ENCODE data around the gene FHL2.

FHL2 gene

DNA sequence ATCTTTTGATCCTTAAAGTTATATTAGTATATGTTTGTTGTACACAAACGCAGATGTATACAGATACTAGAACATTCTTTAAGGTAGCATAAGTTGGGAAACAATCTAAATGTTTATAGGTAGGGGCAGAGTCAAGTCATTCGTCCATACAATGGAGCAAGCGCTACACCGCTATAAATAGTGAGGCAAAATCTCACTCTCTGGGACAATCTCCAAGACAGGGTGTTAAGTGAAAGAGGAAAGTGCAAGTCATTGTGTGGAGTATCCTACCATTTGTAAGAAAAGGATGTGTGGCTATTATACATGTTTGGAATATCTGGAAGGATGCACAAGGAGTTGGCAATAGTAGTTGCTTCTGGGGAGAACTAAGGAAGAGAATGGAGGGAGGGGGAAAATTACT is 16.2 kb upstream of the FHL2 start:
- no peak overlapping the region for H3K27ac ChIP-seq (ENCODE audit: low read length)
- no peaks in the 10 kb centered on the region for H4K20me1 ChIP-seq (ENCODE audit: insufficient read depth, low read length)
- H3K36me3 ChIP-seq (replicated peaks; ENCODE audit: insufficient read depth, low read length): no peaks in the 10 kb centered on the region
- no peaks in the 10 kb centered on the region for H3K9me3 ChIP-seq (replicated peaks; ENCODE audit: insufficient read depth, low read length)
- H3K4me1 ChIP-seq (ENCODE audit: low read length): peaks cover 15% of the 10 kb centered on the region; the same call in 1 of the 2 replicates
- no peaks in the 10 kb centered on the region for H3K27me3 ChIP-seq (replicated peaks; ENCODE audit: insufficient read depth, low read length)
- TF ChIP-seq, protein P1, sequence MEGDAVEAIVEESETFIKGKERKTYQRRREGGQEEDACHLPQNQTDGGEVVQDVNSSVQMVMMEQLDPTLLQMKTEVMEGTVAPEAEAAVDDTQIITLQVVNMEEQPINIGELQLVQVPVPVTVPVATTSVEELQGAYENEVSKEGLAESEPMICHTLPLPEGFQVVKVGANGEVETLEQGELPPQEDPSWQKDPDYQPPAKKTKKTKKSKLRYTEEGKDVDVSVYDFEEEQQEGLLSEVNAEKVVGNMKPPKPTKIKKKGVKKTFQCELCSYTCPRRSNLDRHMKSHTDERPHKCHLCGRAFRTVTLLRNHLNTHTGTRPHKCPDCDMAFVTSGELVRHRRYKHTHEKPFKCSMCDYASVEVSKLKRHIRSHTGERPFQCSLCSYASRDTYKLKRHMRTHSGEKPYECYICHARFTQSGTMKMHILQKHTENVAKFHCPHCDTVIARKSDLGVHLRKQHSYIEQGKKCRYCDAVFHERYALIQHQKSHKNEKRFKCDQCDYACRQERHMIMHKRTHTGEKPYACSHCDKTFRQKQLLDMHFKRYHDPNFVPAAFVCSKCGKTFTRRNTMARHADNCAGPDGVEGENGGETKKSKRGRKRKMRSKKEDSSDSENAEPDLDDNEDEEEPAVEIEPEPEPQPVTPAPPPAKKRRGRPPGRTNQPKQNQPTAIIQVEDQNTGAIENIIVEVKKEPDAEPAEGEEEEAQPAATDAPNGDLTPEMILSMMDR (IDR thresholded peaks at IDR 0.05; ENCODE audit: low read length): no peak
- TF ChIP-seq EZH2phosphoT487 (IDR thresholded peaks at IDR 0.05; ENCODE audit: low read length) (no peak), EZH2 (optimal IDR thresholded peaks at IDR 0.05; ENCODE audit: low read depth, low read length) (no peak)
- H3F3A ChIP-seq (ENCODE audit: insufficient read depth, low read length): no peaks in the 10 kb centered on the region
- H3K79me2 ChIP-seq (ENCODE audit: low read length): no peaks in the 10 kb centered on the region
- DNase-seq: no peak
- no peak overlapping the region for H3K4me2 ChIP-seq (ENCODE audit: low read depth, low read length)
- H3K9ac ChIP-seq (ENCODE audit: low read length): no peak overlapping the region
- no peak overlapping the region for H2AFZ ChIP-seq (ENCODE audit: low read length)
- H3K4me3 ChIP-seq (ENCODE audit: low read length): no peak overlapping the region
- H3K9me2 ChIP-seq (replicated peaks; ENCODE audit: insufficient read depth, low read length): no peaks in the 10 kb centered on the region

DNA sequence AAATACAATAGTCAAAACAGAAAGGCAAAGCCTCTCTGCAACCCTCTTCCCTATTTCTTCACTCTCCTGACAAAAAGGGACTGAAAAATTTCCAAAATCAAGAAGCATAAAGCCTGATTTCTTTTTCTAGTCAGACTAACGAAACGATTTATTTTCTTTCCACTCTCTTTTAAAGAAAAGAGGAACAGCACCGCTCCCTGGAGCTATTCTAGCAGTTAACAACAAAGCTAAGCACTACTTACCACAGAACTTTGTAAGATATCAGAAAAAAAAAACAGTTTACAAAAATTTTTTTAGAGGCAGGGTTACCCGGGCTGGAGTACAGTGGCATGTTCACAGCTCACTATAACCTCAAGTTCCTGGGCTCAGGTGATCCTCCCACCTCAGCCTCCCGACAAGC is 14.4 kb upstream of the FHL2 start:
- Histone ChIP-seq H3F3A (ENCODE audit: insufficient read depth, low read length) (no peaks in the 10 kb centered on the region), H3K9me3 (replicated peaks; ENCODE audit: insufficient read depth, low read length) (no peaks in the 10 kb centered on the region), H4K20me1 (ENCODE audit: insufficient read depth, low read length) (no peaks in the 10 kb centered on the region), H3K36me3 (replicated peaks; ENCODE audit: insufficient read depth, low read length) (no peaks in the 10 kb centered on the region), H3K9me2 (replicated peaks; ENCODE audit: insufficient read depth, low read length) (no peaks in the 10 kb centered on the region), H3K4me2 (ENCODE audit: low read depth, low read length) (no peak overlapping the region), H3K4me3 (ENCODE audit: low read length) (no peak overlapping the region), H3K79me2 (ENCODE audit: low read length) (no peaks in the 10 kb centered on the region), H2AFZ (ENCODE audit: low read length) (no peak overlapping the region), H3K27me3 (replicated peaks; ENCODE audit: insufficient read depth, low read length) (no peaks in the 10 kb centered on the region), H3K9ac (ENCODE audit: low read length) (no peak overlapping the region), H3K27ac (ENCODE audit: low read length) (no peak overlapping the region), H3K4me1 (ENCODE audit: low read length) (peaks cover 14% of the 10 kb centered on the region; the same call in 1 of the 2 replicates)
- DNase-seq: no peak
- TF ChIP-seq EZH2 (optimal IDR thresholded peaks at IDR 0.05; ENCODE audit: low read depth, low read length) (no peak), EZH2phosphoT487 (IDR thresholded peaks at IDR 0.05; ENCODE audit: low read length) (no peak)
- TF ChIP-seq, protein P1 (IDR thresholded peaks at IDR 0.05; ENCODE audit: low read length): no peak

DNA sequence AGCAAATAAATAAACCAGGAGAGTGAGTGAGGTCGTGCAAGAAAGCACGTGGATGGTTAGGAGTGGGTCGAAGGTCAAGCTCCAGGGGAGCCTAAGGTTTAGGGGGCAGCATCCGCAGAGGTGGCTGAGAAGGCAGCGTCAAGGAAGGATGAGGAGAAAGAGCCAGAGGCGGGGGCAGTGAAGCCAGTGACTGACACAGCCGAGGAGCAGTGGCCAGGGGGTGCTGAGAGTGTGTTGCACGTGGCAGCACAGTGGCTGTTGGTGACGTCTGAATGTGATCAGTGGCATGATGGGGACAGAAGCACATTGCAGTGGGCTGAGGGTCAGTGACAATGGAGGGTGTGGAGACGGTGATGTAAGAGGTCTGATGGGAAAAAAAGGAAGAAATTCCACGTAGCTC is 13.7 kb upstream of the FHL2 start:
- Histone ChIP-seq H3K79me2 (ENCODE audit: low read length) (no peaks in the 10 kb centered on the region), H3K9ac (ENCODE audit: low read length) (no peak overlapping the region), H3K9me3 (replicated peaks; ENCODE audit: insufficient read depth, low read length) (no peaks in the 10 kb centered on the region), H3K9me2 (replicated peaks; ENCODE audit: insufficient read depth, low read length) (no peaks in the 10 kb centered on the region), H2AFZ (ENCODE audit: low read length) (no peak overlapping the region), H3F3A (ENCODE audit: insufficient read depth, low read length) (no peaks in the 10 kb centered on the region), H3K4me1 (ENCODE audit: low read length) (peaks cover 10% of the 10 kb centered on the region; the same call in 1 of the 2 replicates), H4K20me1 (ENCODE audit: insufficient read depth, low read length) (no peaks in the 10 kb centered on the region), H3K27ac (ENCODE audit: low read length) (no peak overlapping the region), H3K27me3 (replicated peaks; ENCODE audit: insufficient read depth, low read length) (no peaks in the 10 kb centered on the region), H3K36me3 (replicated peaks; ENCODE audit: insufficient read depth, low read length) (no peaks in the 10 kb centered on the region), H3K4me3 (ENCODE audit: low read length) (no peak overlapping the region), H3K4me2 (ENCODE audit: low read depth, low read length) (no peak overlapping the region)
- no peak for DNase-seq
- TF ChIP-seq, protein P1 (IDR thresholded peaks at IDR 0.05; ENCODE audit: low read length): no peak
- TF ChIP-seq EZH2phosphoT487 (IDR thresholded peaks at IDR 0.05; ENCODE audit: low read length): no peak
- no peak for TF ChIP-seq EZH2 (optimal IDR thresholded peaks at IDR 0.05; ENCODE audit: low read depth, low read length)

Data from MM.1S (cell line).